Measurements from ENCODE around the gene INTS11. TPM values are rescaled to one million over a fixed set of nuclear protein-coding genes. Genes with fewer than 3 reads are reported as not detected.

INTS11 gene
- total and polyA plus RNA-seq, 9 of the 15 experiments (the other 6 are each of a cell fraction or from before 2014, with no cell fraction given), result 3.6 to 183 (median 110) TPM

- TF ChIP-seq PBX2 (CRISPR knock-in tag; IDR thresholded peaks at IDR 0.05; ENCODE audit: low read depth) (no peak), PBX2 (tag; conservative IDR thresholded peaks at IDR 0.05; ENCODE audit: low read depth) (no peak), CHD1 (IDR thresholded peaks at IDR 0.05; ENCODE audit: low read length) (no peak), UBTF (IDR thresholded peaks at IDR 0.05; ENCODE audit: borderline replicate concordance in 1 of 2, low read depth in 2 of 2, low read length in 2 of 2) (no peak), RBM22 (IDR thresholded peaks at IDR 0.05; ENCODE audit: low read depth, low read length, poor library complexity, severe bottlenecking) (peak; percentile 36), ZBTB12 (CRISPR knock-in tag; IDR thresholded peaks at IDR 0.05) (no peak), THRAP3 (IDR thresholded peaks at IDR 0.05; ENCODE audit: borderline replicate concordance) (0 out of 2 replicates have a peak, but pooled peaks have one; percentile 84), MAX (CRISPR knock-in tag; IDR thresholded peaks at IDR 0.05) (no peak), TARDBP (IDR thresholded peaks at IDR 0.05) (no peak)
Observed at GRCh38 chr1:1319646-1319941, 4.9 kb downstream of the INTS11 start (continued).

Measured in K562 (cell line).